Epithelial cell of proximal tubule (primary cell): ENCODE results near the gene MRGPRE. TPM values are rescaled to one million over a fixed set of nuclear protein-coding genes. Genes with fewer than 3 reads are reported as not detected.

Source experiments
- DNase-seq: peaks from one replicate; pipeline ENCODE4 v3.0.0-alpha.2; 2011; ENCODE audit warnings: low read depth
- H3K4me3 ChIP-seq: 2 replicates; pipeline ENCODE4 v1.5.1; 2011; ENCODE audit warnings: low read depth, mild to moderate bottlenecking, low read length
- total RNA-seq: library from RNA; depleted of rRNA; stranded (reverse); fragments of >200 nt; gene quantifications from 2 replicates; pipeline ENCODE4 v1.2.3, GENCODE V29; 2015
- TF ChIP-seq, protein P1 (sequence below): conservative IDR thresholded peaks from 2 replicates; pipeline ENCODE4 v1.5.1; 2012; ENCODE audit warnings: low read depth, mild to moderate bottlenecking, low read length

MRGPRE gene
- total RNA-seq, 1 donor from 2014 or later: not detected

DNA sequence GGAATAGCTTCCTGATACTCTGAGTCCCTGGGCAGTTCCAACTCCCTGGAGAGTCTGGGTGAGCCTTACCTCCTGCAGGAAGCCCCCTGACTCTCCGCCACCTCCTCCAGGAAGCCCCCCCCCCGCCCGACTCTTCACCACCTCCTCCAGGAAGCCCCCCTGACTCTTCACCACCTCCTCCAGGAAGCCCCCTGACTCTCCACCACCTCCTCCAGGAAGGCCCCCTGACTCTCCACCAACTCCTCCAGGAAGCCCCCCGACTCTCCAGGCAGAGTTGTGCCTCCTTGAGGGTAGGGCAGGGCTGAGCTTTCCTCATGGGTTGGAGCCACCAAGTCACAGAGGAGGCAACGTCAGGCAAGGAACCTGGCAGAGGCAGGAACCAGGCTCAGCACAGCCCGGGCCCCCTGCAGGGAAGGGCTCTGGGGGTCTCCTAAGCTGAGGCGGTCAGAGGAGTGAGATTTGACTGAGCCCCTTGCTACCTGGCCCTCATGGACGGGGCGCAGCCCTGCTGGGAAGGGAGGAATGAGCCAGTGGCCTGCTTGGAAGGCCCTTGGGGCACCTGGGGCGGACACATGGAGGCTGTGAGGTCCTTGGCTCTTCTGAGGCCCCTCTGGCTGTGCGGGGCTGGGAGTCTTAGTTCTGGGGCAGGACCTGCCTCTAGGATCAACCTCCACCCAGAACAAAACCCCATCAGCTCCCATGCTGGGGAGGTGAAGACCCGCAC is 31.7 kb downstream of the MRGPRE start:
- H3K4me3 ChIP-seq: no peak overlapping the region
- TF ChIP-seq, protein P1, sequence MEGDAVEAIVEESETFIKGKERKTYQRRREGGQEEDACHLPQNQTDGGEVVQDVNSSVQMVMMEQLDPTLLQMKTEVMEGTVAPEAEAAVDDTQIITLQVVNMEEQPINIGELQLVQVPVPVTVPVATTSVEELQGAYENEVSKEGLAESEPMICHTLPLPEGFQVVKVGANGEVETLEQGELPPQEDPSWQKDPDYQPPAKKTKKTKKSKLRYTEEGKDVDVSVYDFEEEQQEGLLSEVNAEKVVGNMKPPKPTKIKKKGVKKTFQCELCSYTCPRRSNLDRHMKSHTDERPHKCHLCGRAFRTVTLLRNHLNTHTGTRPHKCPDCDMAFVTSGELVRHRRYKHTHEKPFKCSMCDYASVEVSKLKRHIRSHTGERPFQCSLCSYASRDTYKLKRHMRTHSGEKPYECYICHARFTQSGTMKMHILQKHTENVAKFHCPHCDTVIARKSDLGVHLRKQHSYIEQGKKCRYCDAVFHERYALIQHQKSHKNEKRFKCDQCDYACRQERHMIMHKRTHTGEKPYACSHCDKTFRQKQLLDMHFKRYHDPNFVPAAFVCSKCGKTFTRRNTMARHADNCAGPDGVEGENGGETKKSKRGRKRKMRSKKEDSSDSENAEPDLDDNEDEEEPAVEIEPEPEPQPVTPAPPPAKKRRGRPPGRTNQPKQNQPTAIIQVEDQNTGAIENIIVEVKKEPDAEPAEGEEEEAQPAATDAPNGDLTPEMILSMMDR: no peak
- no peak for DNase-seq

GRCh38 chr11:3199537-3200295 is 32.5 kb downstream of the MRGPRE start:
- no peak overlapping the region for H3K4me3 ChIP-seq
- no peak for DNase-seq
- TF ChIP-seq, protein P1: no peak

- TF ChIP-seq, protein P1: no peak
- no peak for DNase-seq
- H3K4me3 ChIP-seq: no peak overlapping the region
These were observed 33.4 kb downstream of the MRGPRE start for GRCh38 chr11:3198815-3199214.

DNA sequence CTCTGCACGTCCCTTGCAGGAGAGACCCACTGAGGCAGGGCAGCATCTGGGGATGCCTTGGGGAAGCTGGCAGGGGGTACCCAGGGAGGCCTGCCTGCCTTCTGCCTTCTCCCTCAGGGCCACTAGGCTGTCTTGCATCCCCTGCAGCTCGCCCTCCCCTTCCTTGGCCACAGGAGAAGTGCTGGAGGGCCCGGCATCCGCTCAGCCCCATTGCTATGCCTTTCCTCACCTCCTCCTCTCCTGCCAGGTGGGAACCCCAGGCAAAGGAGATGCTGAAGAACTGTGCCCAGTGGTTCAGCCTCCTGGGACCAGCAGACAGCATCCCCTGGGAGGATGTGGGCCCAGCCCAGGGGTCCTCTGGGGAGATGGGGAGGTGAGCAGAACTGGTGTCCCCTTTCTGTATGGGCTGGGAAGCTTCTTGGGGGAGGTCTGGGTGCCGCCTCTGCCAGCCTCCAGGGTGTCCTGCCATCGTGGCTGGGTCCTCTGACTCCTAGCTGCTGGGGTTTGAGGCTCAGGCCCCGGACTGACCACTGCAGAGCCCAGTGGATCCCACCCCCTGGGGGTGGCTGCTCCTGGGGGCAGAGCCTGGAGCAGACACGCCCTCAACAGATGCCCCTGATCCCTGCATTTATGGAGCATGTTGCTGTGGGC is 34.2 kb downstream of the MRGPRE start:
- TF ChIP-seq, protein P1: no peak
- no peak overlapping the region for H3K4me3 ChIP-seq
- DNase-seq: no peak

DNA sequence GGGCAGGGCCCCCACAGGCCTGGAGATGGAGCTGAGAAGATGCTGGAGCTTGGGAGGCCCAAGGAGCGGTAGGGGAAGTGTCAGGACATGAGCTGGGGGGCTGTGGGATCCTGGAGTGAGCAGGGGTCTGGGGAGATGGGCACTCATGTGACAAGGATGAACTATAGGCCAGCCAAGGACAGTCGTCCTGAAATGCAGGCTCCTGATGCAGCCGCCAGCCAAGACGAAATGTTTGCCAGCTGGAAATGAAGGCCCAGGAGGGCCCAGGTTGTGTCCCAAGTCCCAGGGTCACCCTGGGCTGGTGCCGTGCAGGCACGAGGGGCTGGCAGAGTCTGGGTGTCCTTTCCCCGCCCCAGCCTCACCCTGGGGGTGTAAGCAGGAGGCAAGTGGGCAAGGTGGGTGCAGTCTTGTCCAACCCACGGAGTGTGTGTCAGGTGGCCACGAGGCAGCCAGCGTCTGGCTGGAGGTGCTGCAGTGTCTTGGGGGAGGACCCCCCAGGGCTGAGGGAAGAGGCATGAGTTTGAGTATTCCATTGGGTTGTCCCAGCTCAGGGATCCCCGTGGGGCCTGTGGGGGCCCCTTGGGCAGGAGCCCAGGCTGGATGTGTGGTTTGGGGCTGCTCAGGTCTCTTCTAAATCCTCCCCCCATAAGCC is 35.0 kb downstream of the MRGPRE start:
- no peak for DNase-seq
- no peak overlapping the region for H3K4me3 ChIP-seq
- TF ChIP-seq, protein P1: no peak

- no peak overlapping the region for H3K4me3 ChIP-seq
- DNase-seq: no peak
- TF ChIP-seq, protein P1: no peak
These were observed 35.8 kb downstream of the MRGPRE start for GRCh38 chr11:3196161-3197043.
